ENCODE data around the gene MAGI3. TPM values are rescaled to one million over a fixed set of nuclear protein-coding genes. Genes with fewer than 3 reads are reported as not detected.

The MAGI3 gene
- total RNA-seq (2022) (27.6 and 28.7 TPM in 2 replicates), Bru-seq, nascent RNA (percentile 89 among the genes with signal in this experiment), BruChase-seq, experiment 1, labeled RNA remaining after a 2-hour chase (percentile 79 among the genes with signal in this experiment), BruChase-seq, experiment 2, labeled RNA remaining after a 6-hour chase (percentile 71 among the genes with signal in this experiment)
- long read RNA-seq, full-length matches to known transcripts, result 18 of 28 reads
- long read RNA-seq, partial matches to known transcripts, result 6 of 28 reads
- long read RNA-seq, other reads (novel, unspliced or antisense), result 4 of 28 reads

GRCh38 chr1:113389953-113390834 is at the start of gene MAGI3:
TSS of gene MAGI3 (plus strand) at chr1:113390515. CDS start at chr1:113391034, 519 bp downstream.
- H3K9me3 ChIP-seq, result no peaks in the 10 kb centered on the region
- peaks cover 8% of the 10 kb centered on the region for H3K4me1 ChIP-seq
- Mint-ChIP-seq H3K27me3 (ENCODE audit: insufficient read depth, unreplicated experiment) (no peaks in the 10 kb centered on the region), H3K27ac (ENCODE audit: unreplicated experiment) (peak within 1 kb of the TSS; percentile 34), H3K9me3 (ENCODE audit: unreplicated experiment) (no peaks in the 10 kb centered on the region), H3K36me3 (ENCODE audit: insufficient read depth, unreplicated experiment) (peaks cover 14% of the 10 kb centered on the region), H3K4me3 (ENCODE audit: unreplicated experiment) (peak within 1 kb of the TSS; percentile 90), H3K4me1 (ENCODE audit: low read depth, unreplicated experiment) (no peaks in the 10 kb centered on the region)
- H3K36me3 ChIP-seq (ENCODE audit: control insufficient read depth, insufficient read depth, low read length), result no peaks in the 10 kb centered on the region
- H3K27me3 ChIP-seq (replicated peaks; ENCODE audit: control insufficient read depth, insufficient read depth, low read length), result no peaks in the 10 kb centered on the region
- no peak for TF ChIP-seq CTCF (IDR thresholded peaks at IDR 0.05; ENCODE audit: insufficient read depth in 1 of 2, low read depth in 1 of 2, low read length in 1 of 2, severe bottlenecking in 1 of 2, unreplicated experiment in 1 of 2)
- peak within 1 kb of the TSS; percentile 71 for H3K4me3 ChIP-seq (ENCODE audit: low read depth, low read length)
- peak; percentile 97 to 98 for DNase-seq
- BruUV-seq (replicated peaks), result no TSS peak
- intact Hi-C loops (cut with micrococcal nuclease; ENCODE audit: unreplicated experiment), result loop anchor here (2.0 to 5.0 kb wide), 5 partner anchors 63 to 318 kb away; partner anchors contain the start of gene LRIG2
- CTCF ChIA-PET, result interaction anchor here (1.7 kb wide), 1 partner anchor 317 kb away, joined by 4 read pairs; the partner anchor contains the start of gene LRIG2
- POLR2A ChIA-PET, result interaction anchor here (1.0 kb wide), 1 partner anchor 16 kb away, joined by 3 read pairs; no protein-coding TSS in a partner anchor

- no peak for DNase-seq
- no peak overlapping the region for H3K4me3 Mint-ChIP-seq (ENCODE audit: unreplicated experiment)
- H3K36me3 Mint-ChIP-seq (ENCODE audit: insufficient read depth, unreplicated experiment), result no peaks in the 10 kb centered on the region
- no peaks in the 10 kb centered on the region for H3K4me1 Mint-ChIP-seq (ENCODE audit: low read depth, unreplicated experiment)
- no peaks in the 10 kb centered on the region for H3K9me3 ChIP-seq
- ChIA-PET CTCF (no interaction called here), POLR2A (no interaction called here)
- H3K9me3 Mint-ChIP-seq (ENCODE audit: unreplicated experiment), result no peaks in the 10 kb centered on the region
- H3K27me3 ChIP-seq (replicated peaks; ENCODE audit: control insufficient read depth, insufficient read depth, low read length), result no peaks in the 10 kb centered on the region
- no TSS peak for BruUV-seq (replicated peaks)
- H3K27me3 Mint-ChIP-seq (ENCODE audit: insufficient read depth, unreplicated experiment), result no peaks in the 10 kb centered on the region
- H3K4me1 ChIP-seq, result no peaks in the 10 kb centered on the region
- no peak for TF ChIP-seq CTCF (IDR thresholded peaks at IDR 0.05; ENCODE audit: insufficient read depth in 1 of 2, low read depth in 1 of 2, low read length in 1 of 2, severe bottlenecking in 1 of 2, unreplicated experiment in 1 of 2)
- H3K27ac Mint-ChIP-seq (ENCODE audit: unreplicated experiment), result no peak overlapping the region
- H3K36me3 ChIP-seq (ENCODE audit: control insufficient read depth, insufficient read depth, low read length), result no peaks in the 10 kb centered on the region
- H3K4me3 ChIP-seq (ENCODE audit: low read depth, low read length), result no peak overlapping the region
- intact Hi-C loops (cut with micrococcal nuclease; ENCODE audit: unreplicated experiment), result no loop called here
Measured at GRCh38 chr1:113353580-113353979, 36.7 kb upstream of the MAGI3 start.

- Histone ChIP-seq H3K27me3 (replicated peaks; ENCODE audit: control insufficient read depth, insufficient read depth, low read length) (no peaks in the 10 kb centered on the region), H3K4me3 (ENCODE audit: low read depth, low read length) (no peak overlapping the region), H3K36me3 (ENCODE audit: control insufficient read depth, insufficient read depth, low read length) (no peaks in the 10 kb centered on the region), H3K9me3 (no peaks in the 10 kb centered on the region), H3K4me1 (no peaks in the 10 kb centered on the region)
- intact Hi-C loops (cut with micrococcal nuclease; ENCODE audit: unreplicated experiment), result no loop called here
- ChIA-PET POLR2A (no interaction called here), CTCF (no interaction called here)
- Mint-ChIP-seq H3K36me3 (ENCODE audit: insufficient read depth, unreplicated experiment) (no peaks in the 10 kb centered on the region), H3K4me3 (ENCODE audit: unreplicated experiment) (no peak overlapping the region), H3K9me3 (ENCODE audit: unreplicated experiment) (no peaks in the 10 kb centered on the region), H3K27me3 (ENCODE audit: insufficient read depth, unreplicated experiment) (no peaks in the 10 kb centered on the region), H3K27ac (ENCODE audit: unreplicated experiment) (no peak overlapping the region), H3K4me1 (ENCODE audit: low read depth, unreplicated experiment) (peaks cover 6% of the 10 kb centered on the region)
- no TSS peak for BruUV-seq (replicated peaks)
- no peak for DNase-seq
- no peak for TF ChIP-seq CTCF (IDR thresholded peaks at IDR 0.05; ENCODE audit: insufficient read depth in 1 of 2, low read depth in 1 of 2, low read length in 1 of 2, severe bottlenecking in 1 of 2, unreplicated experiment in 1 of 2)
Measured at GRCh38 chr1:113363935-113364334, 26.4 kb upstream of the MAGI3 start.
